HCT116 (cell line): ENCODE results near the gene RPL19.

ENCODE experiments used
- CTCF ChIP-seq, 3 experiments: fragments of 200-600 bp in 1 of 3; sonication (generic) in 1 of 3; IDR thresholded peaks in 2 of 3; conservative IDR thresholded peaks in 1 of 3; 2 replicates each; pipeline ENCODE4 v1.5.1; 2012 to 2017; ENCODE audit warnings: low read depth in 2 of 3, low read length in 2 of 3, antibody characterized with exemption in 1 of 3, borderline replicate concordance in 1 of 3, control low read depth in 1 of 3, mild to moderate bottlenecking in 1 of 3, mixed read lengths in 1 of 3, mixed run types in 1 of 3, moderate library complexity in 1 of 3; ENCODE audit not compliant: insufficient read depth in 1 of 3
- POLR2A ChIP-seq: IDR thresholded peaks from 2 replicates; pipeline ENCODE4 v1.7.0; 2011; ENCODE audit warnings: borderline replicate concordance; ENCODE audit not compliant: insufficient read depth, insufficient read length; ENCODE audit errors: extremely low read depth
- TCF7L2 ChIP-seq: IDR thresholded peaks from 2 replicates; pipeline ENCODE4 v1.7.0; 2011; ENCODE audit warnings: borderline replicate concordance, inconsistent platforms; ENCODE audit not compliant: insufficient read depth, insufficient read length; ENCODE audit errors: extremely low read depth

GRCh38 chr17:39199820-39200069, 338 bp upstream of the RPL19 start:
- no peak for TF ChIP-seq CTCF (IDR thresholded peaks at IDR 0.05 in 2 of 3, conservative IDR thresholded peaks at IDR 0.05 in 1 of 3; ENCODE audit: borderline replicate concordance in 1 of 3, insufficient read depth in 1 of 3, low read depth in 2 of 3, low read length in 2 of 3)
- TF ChIP-seq TCF7L2, result no peak
- peak; percentile 70 for TF ChIP-seq POLR2A
